GM12878 (cell line): Measurements from ENCODE around the gene CST8. TPM values are rescaled to one million over a fixed set of nuclear protein-coding genes. Genes with fewer than 3 reads are reported as not detected.
"Not testable (repeated sequence)": the region's sequence is repeated elsewhere in the genome, so short reads cannot be mapped to it uniquely, and the experiment has no call there.

Experiments used
- ATAC-seq: fragments of 200-7000 bp; cut with Tn5 transposase; 3 replicates; pipeline ENCODE4 v1.9.1; 2020; ENCODE audit warnings: mild to moderate bottlenecking, moderate library complexity
- BruUV-seq: library from RNA; stranded (reverse); fragments of 400-500 nt; replicated peaks from 2 replicates; lab custom pipeline; 2021; lab: Mats Ljungman, UMichigan
- CTCF ChIA-PET: fragments of 300-600 bp; sonication (Branson Sonifier 250); formaldehyde crosslinking; extraction: SDS; loops from one replicate; lab custom pipeline; 2021; ENCODE audit warnings: inconsistent platforms; lab: Yijun Ruan, JAX
- POLR2A ChIA-PET: fragments of 350-600 bp; formaldehyde crosslinking; extraction: SDS; loops from one replicate; lab custom pipeline; 2021; ENCODE audit warnings: inconsistent platforms; lab: Charles Lee
- RAD21 ChIA-PET: fragments of 300-600 bp; sonication (Branson Sonifier 250); formaldehyde crosslinking; loops from one replicate; lab custom pipeline; 2023; ENCODE audit warnings: antibody characterized with exemption; ENCODE audit not compliant: unreplicated experiment; lab: Charles Lee
- SMC1A ChIA-PET: fragments of 300-600 bp; sonication (Branson Sonifier 250); formaldehyde crosslinking; loops from one replicate; lab custom pipeline; 2023; ENCODE audit not compliant: unreplicated experiment, uncharacterized antibody; lab: Charles Lee
- DNase-seq: peaks from one replicate; pipeline ENCODE4 v3.0.0-alpha.2; 2011; ENCODE audit warnings: low read depth, low spot score
- FAIRE-seq: peaks from 3 replicates; lab custom pipeline; 2011; peaks lifted over from hg19 to GRCh38; lab: Jason Lieb, UNC
- H2AFZ ChIP-seq: 2 replicates; pipeline ENCODE4 v1.6.0; 2011; ENCODE audit warnings: low read depth, low read length, control low read depth; ENCODE audit not compliant: control insufficient read depth
- H3K27ac ChIP-seq: 2 replicates; pipeline ENCODE4 v1.5.1; 2011; ENCODE audit warnings: control low read depth; ENCODE audit not compliant: control insufficient read depth, insufficient read depth
- H3K27me3 ChIP-seq, 2 experiments: replicated peaks in 1 of 2; 2 replicates each; pipeline versions ENCODE4 v1.6.0 to v1.6.1; 2011; ENCODE audit warnings: low read length in 1 of 2; ENCODE audit not compliant: control insufficient read depth in 2 of 2, insufficient read depth in 2 of 2
- H3K36me3 ChIP-seq, 2 experiments: 2 replicates each; pipeline ENCODE4 v1.5.1; 2011; ENCODE audit warnings: low read length in 1 of 2; ENCODE audit not compliant: control insufficient read depth in 2 of 2, insufficient read depth in 2 of 2
- H3K4me1 ChIP-seq: 2 replicates; pipeline ENCODE4 v1.6.1; 2011; ENCODE audit warnings: mild to moderate bottlenecking, low read length, moderate library complexity, mixed read lengths; ENCODE audit not compliant: control insufficient read depth, insufficient read depth
- H3K4me2 ChIP-seq: 2 replicates; pipeline ENCODE4 v1.6.0; 2011; ENCODE audit warnings: control low read depth; ENCODE audit not compliant: control insufficient read depth, insufficient read depth
- H3K4me3 ChIP-seq: fragments of 200-600 bp; sonication (generic); 2 replicates; pipeline ENCODE4 v1.5.1; 2016
- H3K79me2 ChIP-seq: 2 replicates; pipeline ENCODE4 v1.6.0; 2011; ENCODE audit warnings: low read length; ENCODE audit not compliant: control insufficient read depth, insufficient read depth
- H3K9ac ChIP-seq: 2 replicates; pipeline ENCODE4 v1.8.0; 2011; ENCODE audit warnings: low read length, control low read depth, mixed read lengths; ENCODE audit not compliant: control insufficient read depth, insufficient read depth
- H3K9me3 ChIP-seq: replicated peaks from 3 replicates; pipeline ENCODE4 v1.5.1; 2011; ENCODE audit warnings: mild to moderate bottlenecking, low read length; ENCODE audit not compliant: control insufficient read depth, insufficient read depth
- H4K20me1 ChIP-seq: 2 replicates; pipeline ENCODE4 v1.6.0; 2011; ENCODE audit not compliant: control insufficient read depth, insufficient read depth
- CREM ChIP-seq: IDR thresholded peaks from 2 replicates; pipeline ENCODE4 v1.6.1; 2014; ENCODE audit warnings: antibody characterized with exemption, low read depth
- ETV6 ChIP-seq, 2 experiments: fragments of 450-650 bp in 1 of 2; IDR thresholded peaks in 1 of 2; conservative IDR thresholded peaks in 1 of 2; 2 replicates each; pipeline ENCODE4 v1.6.1; 2014; ENCODE audit warnings: antibody characterized with exemption in 1 of 2, borderline replicate concordance in 1 of 2, low read depth in 1 of 2, mild to moderate bottlenecking in 1 of 2, moderate library complexity in 1 of 2
- MYB ChIP-seq: fragments of 150-350 bp; IDR thresholded peaks from 2 replicates; pipeline ENCODE4 v1.6.1; 2014; ENCODE audit warnings: mild to moderate bottlenecking, low read depth, low read length, borderline replicate concordance
- NFYB ChIP-seq: IDR thresholded peaks from 2 replicates; pipeline ENCODE4 v1.6.1; 2011; ENCODE audit warnings: low read depth, mild to moderate bottlenecking, low read length, improper control_type of control experiment, moderate library complexity; ENCODE audit not compliant: insufficient read depth
- STAT1 ChIP-seq: fragments of 450-650 bp; conservative IDR thresholded peaks from 2 replicates; pipeline ENCODE4 v1.6.1; 2014; ENCODE audit warnings: antibody characterized with exemption, mild to moderate bottlenecking
- ZNF217 ChIP-seq: fragments of 450-650 bp; IDR thresholded peaks from 2 replicates; pipeline ENCODE4 v1.6.1; 2017; ENCODE audit warnings: antibody characterized with exemption, mild to moderate bottlenecking
- ZSCAN29 ChIP-seq: fragments of 450-650 bp; IDR thresholded peaks from 2 replicates; pipeline ENCODE4 v1.6.1; 2017; ENCODE audit warnings: mild to moderate bottlenecking, moderate library complexity
- WGBS: methylation state at CpG from one replicate; pipeline ENCODE4 v1.1.6; 2016; ENCODE audit warnings: low lambda C conversion rate; ENCODE audit not compliant: insufficient replicate concordance, insufficient coverage; ENCODE audit errors: missing lambda C conversion rate; 5-methylcytosine and 5-hydroxymethylcytosine counted together
- in situ Hi-C: fragments of 300-500 bp; cut with MboI; formaldehyde crosslinking; loops from 9 replicates; pipeline ENCODE4 v1.14.3; 2018; ENCODE audit warnings: mixed read lengths
- intact Hi-C: fragments of 100-400 bp; cut with micrococcal nuclease; formaldehyde crosslinking; loops from one replicate; pipeline ENCODE4 v1.14.2; 2022; ENCODE audit not compliant: unreplicated experiment
- polyA plus RNA-seq, 11 experiments: library from polyadenylated mRNA; depleted of rRNA in 4 of 11; unstranded in 6 of 11; stranded (reverse) in 5 of 11; fragments of >200 nt; fragmentation: Nextera tagmentation in 4 of 11; fragmentation: Illumina TruSeq in 1 of 11; extraction: Ambion mirVana in 4 of 11; extraction: Trizol in 1 of 11; gene quantifications; 1 replicate in 1 of 11; 2 replicates in 10 of 11; pipeline versions ENCODE4 v1.2.1 to v1.2.3, GENCODE V29; 2011 to 2016; ENCODE audit warnings: inconsistent platforms in 2 of 11, missing spikeins in 2 of 11, low read depth in 1 of 11
- total RNA-seq, 4 experiments: library from RNA; depleted of rRNA in 3 of 4; stranded (reverse); fragments of >200 nt in 3 of 4; fragmentation: Illumina TruSeq in 1 of 4; extraction: Trizol in 1 of 4; gene quantifications; 2 replicates each; pipeline versions ENCODE4 v1.2.1 to v1.2.3, GENCODE V29; 2013 to 2021
- TF ChIP-seq, protein P1 (sequence below), 3 experiments: IDR thresholded peaks in 2 of 3; conservative IDR thresholded peaks in 1 of 3; 2 replicates each; pipeline ENCODE4 v1.5.1; 2011; ENCODE audit warnings: low read depth in 3 of 3, low read length in 3 of 3, mild to moderate bottlenecking in 3 of 3, control low read depth in 2 of 3, moderate library complexity in 2 of 3, inconsistent platforms in 1 of 3, mixed read lengths in 1 of 3; ENCODE audit not compliant: control insufficient read depth in 2 of 3, insufficient read depth in 1 of 3; ENCODE audit errors: extremely low read depth in 1 of 3

CST8 gene
- total and polyA plus RNA-seq, 10 of the 15 experiments (the other 5 are each of a cell fraction or from before 2014, with no cell fraction given), result not detected

GRCh38 chr20:23461180-23461579, 29.7 kb upstream of the CST8 start (continued):
- TF ChIP-seq MYB, result no peak
- no peak for TF ChIP-seq NFYB
- no peak for TF ChIP-seq ZSCAN29
- TF ChIP-seq, protein P1, sequence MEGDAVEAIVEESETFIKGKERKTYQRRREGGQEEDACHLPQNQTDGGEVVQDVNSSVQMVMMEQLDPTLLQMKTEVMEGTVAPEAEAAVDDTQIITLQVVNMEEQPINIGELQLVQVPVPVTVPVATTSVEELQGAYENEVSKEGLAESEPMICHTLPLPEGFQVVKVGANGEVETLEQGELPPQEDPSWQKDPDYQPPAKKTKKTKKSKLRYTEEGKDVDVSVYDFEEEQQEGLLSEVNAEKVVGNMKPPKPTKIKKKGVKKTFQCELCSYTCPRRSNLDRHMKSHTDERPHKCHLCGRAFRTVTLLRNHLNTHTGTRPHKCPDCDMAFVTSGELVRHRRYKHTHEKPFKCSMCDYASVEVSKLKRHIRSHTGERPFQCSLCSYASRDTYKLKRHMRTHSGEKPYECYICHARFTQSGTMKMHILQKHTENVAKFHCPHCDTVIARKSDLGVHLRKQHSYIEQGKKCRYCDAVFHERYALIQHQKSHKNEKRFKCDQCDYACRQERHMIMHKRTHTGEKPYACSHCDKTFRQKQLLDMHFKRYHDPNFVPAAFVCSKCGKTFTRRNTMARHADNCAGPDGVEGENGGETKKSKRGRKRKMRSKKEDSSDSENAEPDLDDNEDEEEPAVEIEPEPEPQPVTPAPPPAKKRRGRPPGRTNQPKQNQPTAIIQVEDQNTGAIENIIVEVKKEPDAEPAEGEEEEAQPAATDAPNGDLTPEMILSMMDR (IDR thresholded peaks at IDR 0.05 in 2 of 3, conservative IDR thresholded peaks at IDR 0.05 in 1 of 3; ENCODE audit: control insufficient read depth in 2 of 3, extremely low read depth in 1 of 3, insufficient read depth in 1 of 3, low read depth in 3 of 3, low read length in 3 of 3), result no peak
- TF ChIP-seq ZNF217, result no peak
- TF ChIP-seq ETV6 (conservative IDR thresholded peaks at IDR 0.05 in 1 of 2, IDR thresholded peaks at IDR 0.05 in 1 of 2; ENCODE audit: borderline replicate concordance in 1 of 2, low read depth in 1 of 2), result no peak
- TF ChIP-seq CREM, result no peak
- TF ChIP-seq STAT1, result no peak

GRCh38 chr20:23466961-23467360, 24.0 kb upstream of the CST8 start:
- H3K9me3 ChIP-seq, ATAC-seq, H3K4me1 ChIP-seq, BruUV-seq, H3K36me3 ChIP-seq, RAD21 ChIA-PET, H3K27ac ChIP-seq, H3K79me2 ChIP-seq, CTCF ChIA-PET, DNase-seq, POLR2A ChIA-PET, H4K20me1 ChIP-seq, H3K4me2 ChIP-seq, FAIRE-seq, intact Hi-C loops, H3K9ac ChIP-seq, H2AFZ ChIP-seq, H3K27me3 ChIP-seq, in situ Hi-C loops, H3K4me3 ChIP-seq: not testable (repeated sequence)
- 0% methylated on average over 3 of the region's 3 CpGs for WGBS
- SMC1A ChIA-PET, result interaction anchor here (1.1 kb wide), 1 partner anchor 81 kb away, joined by 3 read pairs; no protein-coding TSS in a partner anchor

DNA sequence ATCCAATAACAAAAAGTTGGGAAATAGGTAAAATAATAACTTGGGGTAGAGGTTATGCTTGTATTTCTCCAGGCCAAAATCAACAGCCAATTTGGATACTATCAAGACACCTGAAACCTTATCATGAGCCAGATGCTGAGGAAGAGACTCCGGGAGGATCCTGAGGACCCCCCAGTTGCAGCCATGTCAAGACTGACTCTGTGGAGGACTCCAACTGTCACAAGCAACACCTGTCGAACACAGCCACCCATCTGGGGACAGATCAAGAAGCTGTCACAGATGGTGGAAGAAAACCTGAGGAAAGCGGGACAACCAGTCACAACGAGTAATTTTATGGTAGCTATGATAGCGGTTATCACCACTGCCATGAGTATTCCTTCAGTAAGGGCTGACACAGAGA, 18.6 kb upstream of the CST8 start:
- H3K4me3 ChIP-seq, DNase-seq, intact Hi-C loops, H3K79me2 ChIP-seq, H3K4me2 ChIP-seq, RAD21 ChIA-PET, POLR2A ChIA-PET, ATAC-seq, H3K27ac ChIP-seq, BruUV-seq, H3K9me3 ChIP-seq, H2AFZ ChIP-seq, H3K36me3 ChIP-seq, H3K4me1 ChIP-seq, H4K20me1 ChIP-seq, CTCF ChIA-PET, H3K27me3 ChIP-seq, H3K9ac ChIP-seq, SMC1A ChIA-PET, FAIRE-seq: not testable (repeated sequence)
- in situ Hi-C loops, result loop anchor here (10.0 kb wide), 1 partner anchor 58 kb away; no protein-coding TSS in a partner anchor
- WGBS, result 47% methylated on average over 5 of the region's 5 CpGs
